Stimulated activated CD8-positive, alpha-beta memory T cell treated with anti-CD3 and anti-CD28 coated beads, Interleukin-15, amount 100 ng/mL, for 24 hours (primary cell): ENCODE measurements around the gene ALG1.
A peak's percentile ranks its signal among the peaks of the same experiment; 100 is the strongest.
"Not testable (repeated sequence)": the region's sequence is repeated elsewhere in the genome, so short reads cannot be mapped to it uniquely, and the experiment has no call there.

Experiments
- DNase-seq: peaks from one replicate; pipeline ENCODE4 v3.0.0-alpha.2; 2020; ENCODE audit warnings: low read depth

ALG1 gene

DNA sequence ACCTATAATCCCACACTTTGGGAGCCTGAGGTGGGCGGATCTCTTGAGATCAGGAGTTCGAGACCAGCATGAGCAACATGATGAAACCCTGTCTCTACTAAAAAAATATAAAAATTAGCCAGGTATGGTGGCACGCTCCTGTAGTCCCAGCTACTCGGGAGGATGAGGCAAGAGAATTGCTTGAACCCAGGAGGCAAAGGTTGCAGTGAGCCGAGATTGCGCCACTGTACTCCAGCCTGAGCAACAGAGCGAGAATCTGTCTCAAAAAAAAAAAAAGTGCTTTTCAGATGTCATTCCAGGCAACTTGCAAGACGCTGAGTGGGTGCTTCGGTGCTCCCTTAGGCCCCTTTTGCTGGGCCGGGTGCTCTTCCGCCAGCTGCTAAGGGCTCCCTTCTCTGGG, 27.1 kb upstream of the ALG1 start:
- not testable (repeated sequence) for DNase-seq

DNA sequence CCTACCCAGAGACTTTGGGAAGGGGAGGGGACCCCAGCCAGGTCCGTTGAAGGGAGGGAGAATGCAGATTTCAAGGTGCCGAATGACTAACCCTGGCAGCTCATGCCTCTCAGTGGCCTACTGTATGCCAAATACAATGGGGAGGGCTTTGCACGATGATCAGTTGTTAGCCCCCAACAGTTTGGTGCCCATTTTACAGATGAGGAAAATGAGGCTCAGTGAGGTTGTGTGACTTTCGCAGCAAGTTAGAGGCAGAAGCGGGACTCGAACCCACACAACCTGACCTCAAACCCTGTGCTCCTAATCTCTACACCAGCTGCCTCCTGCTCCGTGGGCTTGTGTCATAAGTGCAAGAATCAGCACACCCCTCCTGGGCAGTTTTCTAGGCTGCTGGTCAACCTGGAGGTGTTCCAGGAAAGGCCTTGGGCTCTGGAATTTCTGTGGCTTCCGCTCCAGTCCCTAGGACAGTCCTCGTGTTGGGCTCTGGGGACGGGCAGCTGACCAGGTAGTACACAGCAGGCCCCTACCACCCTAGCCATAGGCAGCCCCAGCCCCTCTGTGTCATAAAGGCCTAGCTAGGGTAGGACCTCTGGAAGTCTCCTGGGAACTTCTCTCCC, 26.0 kb upstream of the ALG1 start:
- no peak for DNase-seq

DNA sequence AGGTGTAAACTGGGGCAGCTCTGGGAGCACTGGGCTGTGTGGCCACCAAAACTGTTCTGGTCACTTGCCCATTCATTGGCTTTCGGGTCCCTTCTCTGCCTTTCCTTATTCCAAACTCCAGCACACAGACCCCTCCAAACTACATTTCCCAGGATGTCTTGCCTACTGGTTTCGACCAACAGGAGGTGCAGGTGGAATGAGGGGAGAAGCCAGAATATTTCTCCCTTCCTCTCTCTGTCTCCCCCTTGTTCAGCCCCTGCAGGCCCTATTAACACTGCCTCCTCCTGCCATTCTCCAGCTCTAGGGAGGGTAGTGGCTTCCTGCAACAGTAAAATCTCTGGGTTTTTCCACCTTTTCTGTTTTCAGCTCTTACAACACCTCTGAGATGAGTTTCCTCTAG, 24.7 kb upstream of the ALG1 start:
- DNase-seq: no peak

DNA sequence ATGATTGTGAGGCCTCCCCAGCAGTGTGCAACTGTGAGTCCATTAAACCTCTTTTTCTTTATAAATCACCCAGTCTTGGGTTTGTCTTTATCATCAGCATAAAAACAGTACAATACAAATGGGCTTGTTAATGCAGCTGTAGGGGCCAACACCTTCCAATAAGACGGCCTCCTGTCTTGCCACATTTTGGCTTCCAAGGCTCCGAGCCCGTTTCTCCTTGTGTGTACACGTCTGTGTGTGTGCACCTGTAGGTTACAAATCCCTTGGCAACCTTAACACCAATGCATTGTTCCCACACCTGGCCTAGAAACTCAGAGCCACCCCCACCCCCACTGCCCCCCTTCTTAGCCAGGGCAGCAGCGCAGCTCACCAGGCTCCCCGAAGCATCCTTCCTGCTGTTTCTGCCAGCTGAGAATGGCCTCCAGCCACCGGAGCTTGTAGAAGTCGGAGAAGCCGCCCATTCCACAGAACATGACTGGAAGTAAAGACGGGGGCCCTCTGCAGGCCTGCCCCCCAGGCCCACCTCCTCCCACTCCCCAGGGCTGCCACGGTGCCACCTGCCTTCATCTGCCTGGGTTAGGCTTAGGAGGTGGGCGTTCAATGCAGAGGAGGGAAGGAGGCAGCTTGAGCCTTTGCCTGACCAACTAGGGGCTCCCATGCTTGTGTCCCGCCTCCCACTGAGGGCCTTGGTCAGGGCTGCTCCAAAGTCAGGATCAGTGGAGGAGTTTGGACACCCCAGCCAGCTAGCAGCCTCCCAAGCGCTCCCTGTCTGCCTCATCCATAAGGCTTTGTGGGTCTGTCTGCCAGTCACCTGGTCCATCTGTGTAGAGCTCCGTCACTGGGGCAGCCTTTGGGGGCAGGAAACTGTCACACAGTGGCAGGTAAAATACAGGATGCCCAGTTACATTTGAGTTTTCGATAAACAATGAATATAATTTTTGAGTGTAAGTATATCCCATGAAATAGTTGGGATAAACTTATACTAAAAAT, 16.5 kb upstream of the ALG1 start:
- DNase-seq: no peak

DNA sequence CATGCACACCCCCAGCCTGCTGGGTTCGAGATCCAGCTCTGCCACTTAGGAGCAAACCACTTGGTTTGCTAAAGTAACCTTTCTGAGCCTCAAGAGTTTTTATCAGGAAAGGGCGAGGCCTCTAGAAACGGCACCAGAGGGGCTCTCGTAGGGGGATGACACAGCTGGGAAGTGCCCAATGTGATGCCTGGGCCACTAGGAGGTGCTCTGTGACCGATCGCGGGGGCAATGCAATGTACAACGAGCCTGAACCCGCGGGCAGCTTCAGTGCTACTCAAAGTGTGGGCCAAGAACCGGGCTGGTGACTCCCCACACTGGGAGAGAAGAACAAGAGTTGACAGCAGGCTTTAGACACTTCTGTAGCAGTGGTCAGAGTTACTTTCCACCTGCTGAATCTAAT, 15.3 kb upstream of the ALG1 start:
- peak; percentile 8 for DNase-seq

DNA sequence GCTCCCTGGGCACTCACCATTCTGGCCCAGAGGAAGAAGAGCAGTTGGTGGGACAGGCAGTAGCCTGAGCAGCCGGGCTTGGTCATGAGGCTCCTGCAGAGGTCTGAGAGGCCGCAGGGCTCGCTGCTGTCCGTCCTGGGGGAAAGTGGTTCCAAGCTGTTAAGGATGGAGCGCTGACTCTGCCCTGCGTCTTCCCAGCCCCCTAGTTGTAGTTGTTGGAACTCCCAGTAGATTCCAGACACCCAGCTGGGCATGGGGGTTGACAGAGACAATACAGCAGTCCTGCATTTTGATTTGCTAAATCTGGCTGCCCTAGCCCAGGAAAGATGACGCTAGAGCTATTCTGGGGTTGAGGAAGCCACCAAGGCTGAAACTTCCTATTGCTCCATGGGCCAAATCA, 13.2 kb upstream of the ALG1 start:
- DNase-seq: no peak

DNA sequence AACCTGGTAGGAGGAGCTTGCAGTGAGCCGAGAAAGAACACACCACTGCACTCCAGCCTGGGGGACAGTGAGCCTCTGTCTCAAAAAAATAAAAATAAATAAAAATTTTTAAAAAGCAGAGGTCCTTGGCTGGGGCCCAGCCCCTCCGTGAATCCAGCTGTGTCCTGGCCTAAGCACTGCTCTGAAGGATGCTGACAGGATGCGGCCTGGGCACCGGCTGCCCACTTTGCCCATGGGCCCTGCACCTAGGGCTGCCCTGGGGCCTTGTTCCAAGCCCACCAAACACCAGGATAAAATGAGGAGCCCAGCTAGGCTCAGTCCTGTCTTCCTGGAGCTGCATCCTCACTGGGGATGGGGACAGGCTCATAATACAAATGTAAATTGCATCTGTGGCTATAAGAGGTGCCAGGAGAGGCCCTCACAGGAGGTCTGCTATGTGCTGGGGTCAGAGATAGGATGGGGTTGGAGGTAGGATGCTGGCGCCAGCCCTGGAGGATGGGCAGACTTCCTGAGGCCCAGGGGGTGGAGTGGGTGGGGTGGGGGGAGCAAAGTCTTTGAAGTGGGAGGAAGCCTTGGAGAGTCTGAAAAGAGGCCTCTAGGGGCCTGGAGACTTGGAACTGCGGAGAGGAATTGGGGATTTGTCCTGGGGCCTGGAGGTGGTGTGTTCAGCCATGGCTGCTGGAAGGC, 12.1 kb upstream of the ALG1 start:
- no peak for DNase-seq

DNA sequence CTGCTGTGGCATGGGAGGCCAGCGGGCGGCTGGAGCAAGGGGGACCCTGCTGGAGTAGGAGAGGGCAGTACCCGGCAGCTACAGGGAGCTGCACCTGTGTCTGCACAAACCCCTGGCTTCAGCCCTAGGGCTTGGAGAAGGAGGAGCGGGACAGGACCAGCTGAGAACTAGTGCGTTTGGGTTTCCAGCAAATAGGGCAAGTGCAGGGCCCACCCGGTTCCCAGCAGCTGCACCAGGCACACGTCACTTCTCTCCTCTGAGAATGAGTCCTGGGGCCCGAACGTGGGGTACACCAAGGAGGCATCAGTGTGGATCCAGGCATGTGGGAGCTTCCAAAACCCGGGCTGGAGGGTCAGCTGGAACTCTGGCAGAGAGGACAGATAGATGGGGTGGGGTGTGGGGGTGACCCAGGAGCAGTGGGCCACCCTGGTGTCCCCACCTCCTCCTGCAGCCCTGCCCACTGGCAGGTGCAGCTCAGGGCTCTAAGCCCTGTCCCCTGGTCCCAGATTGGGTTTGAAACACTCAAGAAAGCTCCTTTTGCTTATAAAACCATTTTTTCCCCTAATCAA, 11.5 kb upstream of the ALG1 start:
- DNase-seq: no peak

DNA sequence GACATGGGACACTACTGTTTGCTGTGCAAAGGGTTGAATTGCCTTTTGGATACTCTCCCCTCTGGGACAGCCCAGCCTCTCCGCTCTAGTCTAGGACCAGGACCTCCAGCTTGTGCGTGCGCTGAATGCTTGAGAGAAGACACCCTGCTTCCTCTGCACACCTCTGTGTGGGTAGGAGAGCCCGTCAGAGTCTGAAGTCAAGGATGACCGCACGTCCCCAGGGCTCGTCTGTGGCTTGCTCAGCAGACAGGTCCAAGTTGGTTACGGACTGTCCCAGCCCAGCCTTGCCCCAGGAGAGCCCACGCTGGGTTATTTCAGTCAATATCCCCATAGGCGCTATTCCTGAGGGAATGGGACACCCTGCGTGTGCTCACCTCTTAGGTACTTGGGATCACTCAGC, 9.6 kb upstream of the ALG1 start:
- no peak for DNase-seq

DNA sequence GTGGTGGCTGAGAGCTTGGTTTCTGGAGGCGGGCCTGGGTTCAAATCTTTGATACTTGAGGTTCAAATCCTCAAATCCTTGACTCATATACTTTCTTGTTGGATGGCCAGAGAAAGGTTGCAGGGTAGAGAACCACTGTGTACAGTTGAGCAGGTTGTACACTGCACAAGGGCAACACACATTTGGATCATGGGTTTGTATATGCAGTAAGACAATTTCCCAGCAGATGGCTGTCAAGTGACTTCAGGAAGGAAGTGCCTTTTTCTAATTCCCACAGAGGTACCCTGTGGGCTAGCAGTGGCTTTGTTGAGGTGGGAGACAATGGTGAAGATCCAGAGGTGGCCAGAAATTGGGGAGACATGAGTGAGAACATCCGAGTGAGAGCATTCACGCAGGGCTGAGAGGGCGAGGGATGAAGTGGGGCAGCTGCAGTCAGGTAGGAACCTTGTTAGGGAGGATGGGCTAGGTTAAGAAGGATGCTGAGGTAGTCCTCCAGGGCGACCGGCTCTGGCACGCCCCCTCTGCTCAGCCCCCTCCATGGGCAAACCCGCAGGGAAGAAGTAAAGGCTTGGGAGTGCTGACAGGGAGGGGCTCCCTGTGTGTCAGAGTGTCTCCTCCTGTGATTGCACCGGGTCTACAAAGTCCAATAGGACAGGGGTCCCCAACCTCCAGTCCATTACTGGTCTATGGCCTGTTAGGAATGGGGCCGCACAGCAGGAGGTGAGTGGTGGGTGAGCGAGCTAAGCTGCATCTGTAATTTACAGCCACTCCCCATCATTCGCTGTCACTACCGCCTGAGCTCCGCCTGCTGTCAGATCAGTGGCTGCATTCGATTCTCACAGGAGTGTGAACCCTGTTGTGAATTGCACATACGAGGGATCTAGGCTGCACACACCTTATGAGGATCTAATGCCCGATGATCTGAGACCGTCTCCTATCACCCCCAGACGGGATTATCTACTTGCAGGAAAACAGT, 8.6 kb upstream of the ALG1 start:
- DNase-seq: no peak

DNA sequence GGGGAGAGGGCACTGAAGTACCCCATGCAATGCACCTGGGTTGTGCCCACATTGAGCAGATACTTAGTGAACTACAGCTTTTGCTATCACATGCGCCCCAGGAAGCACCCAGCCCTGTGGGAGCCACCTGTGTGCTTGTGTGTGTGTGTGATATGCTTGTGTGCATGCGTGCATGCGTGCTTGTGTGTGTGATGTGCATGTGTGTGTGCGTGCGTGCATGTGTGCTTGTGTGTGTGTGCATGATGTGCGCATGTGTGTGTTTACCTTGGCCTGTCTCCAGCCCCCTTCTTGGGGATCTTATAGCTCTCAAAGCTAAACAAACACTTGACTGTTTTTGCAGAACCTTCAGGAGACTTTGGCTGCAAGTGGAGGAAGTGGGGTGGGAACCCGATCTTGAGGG, 6.7 kb upstream of the ALG1 start:
- DNase-seq: no peak

DNA sequence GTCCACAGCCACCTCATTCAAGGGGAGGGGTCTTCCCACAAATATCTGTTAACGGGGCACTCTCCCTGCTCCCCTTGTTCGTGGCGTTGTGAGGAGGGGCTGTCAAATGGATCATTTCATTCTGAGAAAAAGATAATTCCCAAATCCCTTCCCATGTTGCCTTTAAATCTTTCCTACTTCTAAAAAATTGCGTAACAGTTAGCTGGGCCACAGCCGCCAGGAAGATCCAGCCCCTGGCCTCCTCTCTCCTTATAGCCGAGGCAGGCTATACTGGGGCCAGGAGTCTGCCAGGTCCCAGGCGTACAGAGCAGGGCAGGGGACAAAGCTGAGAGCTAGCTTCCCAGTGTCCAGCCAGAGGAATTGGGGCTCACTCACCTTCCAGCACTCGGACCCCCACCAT, 6.3 kb upstream of the ALG1 start:
- no peak for DNase-seq

DNA sequence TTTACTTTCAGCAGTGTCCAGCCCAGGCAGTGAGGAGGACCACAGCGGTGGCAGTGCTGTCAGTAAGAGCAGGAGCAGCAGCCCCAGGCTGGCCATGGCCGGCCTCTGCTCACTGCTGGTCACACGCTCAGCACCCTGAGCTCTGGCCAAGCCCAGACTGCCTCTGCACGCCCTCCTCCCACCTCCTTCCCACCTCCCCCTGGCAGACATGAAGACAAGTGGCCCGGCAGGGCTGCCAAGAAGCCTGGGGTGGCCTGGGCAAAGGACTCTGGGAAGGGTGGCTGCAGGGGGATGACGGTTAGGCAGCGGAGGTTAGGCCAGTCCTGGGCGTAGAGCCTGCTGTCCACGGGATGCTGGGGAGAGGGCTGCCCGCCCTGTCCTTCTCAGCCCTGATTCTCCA, 5.8 kb upstream of the ALG1 start, which contains the start of gene C16orf89:
TSS of gene C16orf89 (minus strand) at position 144 of the 400 bp plus-strand sequence. CDS start at position 96, 48 bp downstream.
- no peak for DNase-seq

DNA sequence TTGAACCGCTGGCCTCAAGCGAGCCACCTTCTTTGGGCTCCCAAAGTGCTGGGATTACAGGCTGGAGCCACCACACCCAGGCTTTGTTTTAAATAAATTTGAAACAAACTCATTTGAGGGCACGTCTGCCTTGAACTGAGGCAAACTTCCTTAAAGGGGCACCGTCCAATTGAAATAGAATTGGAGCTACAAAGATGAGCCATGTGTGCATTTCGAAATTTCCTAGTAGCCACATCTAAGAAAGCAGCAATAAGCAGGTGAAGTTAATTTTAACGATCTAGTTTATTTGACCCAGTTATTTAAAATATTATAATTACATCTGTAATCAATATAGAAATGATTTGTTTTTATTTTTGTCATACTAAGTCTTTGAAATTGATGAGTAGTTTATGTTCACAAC, 5.1 kb upstream of the ALG1 start:
- no peak for DNase-seq

DNA sequence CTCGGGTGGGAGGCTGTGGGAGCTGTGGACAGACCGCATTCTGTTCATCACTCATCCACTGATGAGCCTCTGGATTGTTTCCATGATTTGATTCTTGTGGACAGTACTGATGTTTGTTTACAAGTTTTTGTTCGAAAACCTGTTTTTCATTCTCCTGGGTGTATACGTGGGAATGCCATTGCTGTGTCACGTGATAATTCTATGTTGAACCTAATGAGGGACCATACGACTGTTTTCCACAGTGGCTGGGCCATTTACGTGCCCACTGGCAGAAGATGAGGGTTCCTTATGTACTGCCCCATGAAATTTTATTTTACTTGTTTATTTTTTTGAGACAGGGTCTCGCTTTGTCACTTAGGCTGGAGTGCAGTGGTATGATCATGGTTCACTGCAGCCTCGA, 2.6 kb upstream of the ALG1 start:
- no peak for DNase-seq

DNA sequence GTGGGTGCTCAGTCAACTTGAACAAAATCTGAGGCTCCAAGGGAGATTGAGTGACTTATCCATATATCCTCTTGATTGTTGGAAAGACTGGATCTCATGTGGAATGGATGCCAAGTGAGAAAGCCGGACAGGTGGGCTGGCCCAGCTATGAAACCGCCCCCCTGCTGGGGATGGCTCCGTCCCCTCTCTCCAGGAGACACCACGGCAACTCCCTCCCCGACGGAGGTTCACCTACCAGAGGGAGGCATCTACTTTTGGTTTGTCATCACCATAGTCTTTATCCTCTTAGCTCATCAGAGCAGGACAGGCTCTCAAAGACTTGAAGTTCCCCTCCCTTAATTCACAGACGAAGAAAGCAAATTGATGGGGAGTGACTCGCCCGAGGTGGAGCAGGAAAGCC, 1.8 kb upstream of the ALG1 start:
- DNase-seq: no peak

DNA sequence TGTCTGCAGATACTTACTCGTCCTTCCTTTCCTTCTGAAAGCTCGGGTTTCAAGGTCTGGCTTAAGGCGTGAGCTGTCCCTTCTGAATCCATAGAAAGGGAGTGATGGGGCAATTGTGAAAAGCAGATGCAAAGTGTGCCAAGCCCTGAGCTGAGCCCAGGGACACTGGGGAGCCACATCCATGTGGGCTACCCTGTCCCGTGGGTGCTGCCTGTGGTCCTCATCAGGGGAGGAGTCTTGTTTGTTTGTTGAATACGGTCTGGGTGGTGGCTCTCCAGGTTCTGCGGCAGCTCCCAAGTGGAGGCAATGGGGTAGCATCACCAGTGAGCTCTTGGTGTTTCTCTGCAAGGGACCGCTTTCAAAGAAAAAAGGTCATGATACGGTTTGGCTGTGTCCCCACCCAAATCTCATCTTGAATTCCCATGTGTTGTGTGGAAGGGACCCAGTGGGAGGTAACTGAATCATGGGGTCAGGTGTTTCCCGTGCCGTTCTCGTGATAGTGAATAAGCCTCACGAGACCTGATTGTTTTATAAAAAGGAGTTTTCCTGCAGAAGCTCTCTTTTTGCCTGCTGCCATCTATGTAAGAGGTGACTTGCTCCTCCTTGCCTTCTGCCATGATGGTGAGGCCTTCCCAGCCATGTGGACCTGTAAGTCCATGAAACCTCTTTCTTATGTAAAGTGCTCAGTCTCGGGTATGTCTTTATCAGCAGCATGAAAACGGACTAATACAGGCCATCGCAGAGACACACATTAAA, 1.0 kb upstream of the ALG1 start:
- no peak for DNase-seq

DNA sequence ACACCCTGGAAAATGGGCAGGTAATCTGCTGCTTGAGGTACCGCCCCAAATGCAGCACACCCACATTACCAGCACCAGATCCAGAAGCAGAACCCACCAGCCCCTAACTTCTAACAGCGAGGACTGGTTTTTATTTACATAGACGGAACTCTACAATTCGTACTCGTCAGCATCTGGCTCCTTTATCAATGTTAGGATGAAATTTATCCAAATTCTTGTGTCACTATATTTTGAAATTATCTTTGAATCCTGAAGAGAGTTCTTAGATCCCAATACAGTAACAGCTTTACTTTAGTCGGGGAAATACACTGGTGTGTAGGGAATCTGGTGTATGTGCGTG, 332 bp upstream of the ALG1 start:
- DNase-seq: no peak

DNA sequence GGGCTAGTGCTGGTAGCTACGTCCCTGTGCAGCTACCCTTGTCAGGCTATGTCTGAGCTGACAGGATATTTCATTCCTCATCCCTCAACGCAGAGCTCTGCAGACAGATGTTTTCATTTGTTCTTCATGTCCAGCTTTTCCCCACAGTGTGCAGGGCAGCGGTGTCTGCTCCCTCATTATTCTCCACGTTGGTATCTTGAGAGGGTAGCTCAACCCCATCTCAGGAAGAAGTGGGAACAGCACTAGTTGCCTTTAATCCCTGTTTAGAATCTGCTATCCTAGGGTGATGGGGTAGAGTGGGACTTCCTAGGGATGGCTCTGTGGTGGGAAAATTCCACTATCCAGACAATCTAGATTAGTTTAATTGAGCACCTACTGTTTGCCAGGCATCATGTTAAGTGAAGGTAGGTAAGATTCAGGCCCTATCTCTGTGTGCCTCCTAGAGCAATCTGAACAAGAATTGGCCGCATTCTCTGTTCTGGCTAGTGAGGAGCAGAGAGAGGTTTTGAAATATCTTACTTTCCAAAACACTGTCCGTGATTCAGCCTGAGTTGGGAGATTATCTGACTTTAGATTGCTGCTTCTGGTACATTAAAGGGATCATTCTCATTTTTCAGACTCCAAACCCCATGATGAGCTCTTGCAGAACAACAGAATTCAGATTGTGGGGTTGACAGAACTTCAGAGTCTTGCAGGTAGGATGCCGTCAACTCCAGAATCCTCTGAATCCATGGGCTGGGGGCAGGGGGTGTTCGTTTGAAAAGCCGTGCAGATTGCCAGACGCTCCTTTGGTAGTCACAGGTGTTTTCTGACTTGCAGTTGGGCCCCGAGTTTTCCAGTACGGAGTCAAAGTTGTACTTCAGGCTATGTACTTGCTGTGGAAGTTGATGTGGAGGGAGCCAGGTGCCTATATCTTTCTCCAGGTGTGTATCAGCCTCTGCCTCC, 963 bp downstream of the ALG1 start:
- no peak for DNase-seq

DNA sequence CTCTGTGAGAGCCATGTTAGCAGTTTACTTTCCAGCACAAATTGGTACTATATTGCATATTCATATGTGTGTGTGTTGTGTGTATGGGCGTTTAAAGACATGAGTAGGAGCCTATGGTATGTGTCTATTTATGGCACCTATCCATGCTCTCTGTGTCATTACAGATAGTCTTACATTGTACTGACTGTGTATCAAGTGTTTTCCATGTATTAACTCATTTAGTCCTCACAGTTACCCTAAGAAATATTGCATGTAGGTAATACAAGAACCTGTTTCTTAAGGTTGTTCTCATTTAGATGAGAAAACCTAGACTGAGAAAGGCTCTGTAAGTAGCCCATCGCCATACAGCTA, 1.6 kb downstream of the ALG1 start:
- DNase-seq: no peak
